HG02938 (cell line): ENCODE data around the gene COLEC12.

Experiments used
- ATAC-seq: cut with Tn5 transposase; IDR thresholded peaks from one replicate; pipeline ENCODE4 v1.9.1; 2021; ENCODE audit warnings: mild to moderate bottlenecking, moderate library complexity; ENCODE audit not compliant: unreplicated experiment

The COLEC12 gene

DNA sequence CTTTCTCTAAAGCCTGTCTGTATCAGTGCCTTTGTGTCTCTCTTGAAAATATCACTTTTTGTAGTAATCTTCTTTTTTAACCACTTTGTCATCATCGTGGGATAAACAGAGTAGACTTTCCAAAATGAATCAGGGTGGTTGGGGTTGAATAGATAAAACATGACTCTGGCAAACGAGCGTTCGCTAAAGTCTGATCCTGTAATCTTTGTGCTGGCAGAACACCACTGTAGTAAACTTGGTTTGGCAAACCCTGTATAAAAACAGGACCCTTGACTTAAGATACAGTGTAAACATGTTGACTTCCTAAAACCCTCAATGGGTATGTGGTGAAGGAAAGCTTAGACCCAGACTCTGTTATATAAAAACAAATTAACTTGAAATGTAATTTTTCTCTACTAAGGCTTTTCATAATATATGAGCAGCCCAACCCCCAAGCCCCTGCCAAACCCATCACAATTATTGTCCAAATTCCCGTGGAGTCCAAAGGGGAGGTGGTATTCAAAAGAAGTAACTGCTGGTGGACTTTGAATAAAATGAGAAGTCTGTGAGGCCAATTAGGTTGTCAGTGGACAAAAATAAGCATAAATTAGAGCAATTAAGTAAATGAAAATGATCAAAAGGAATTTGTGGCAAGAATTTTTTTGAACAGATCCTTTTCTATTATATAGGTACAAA is 52.2 kb downstream of the COLEC12 start:
- ATAC-seq: no peak

DNA sequence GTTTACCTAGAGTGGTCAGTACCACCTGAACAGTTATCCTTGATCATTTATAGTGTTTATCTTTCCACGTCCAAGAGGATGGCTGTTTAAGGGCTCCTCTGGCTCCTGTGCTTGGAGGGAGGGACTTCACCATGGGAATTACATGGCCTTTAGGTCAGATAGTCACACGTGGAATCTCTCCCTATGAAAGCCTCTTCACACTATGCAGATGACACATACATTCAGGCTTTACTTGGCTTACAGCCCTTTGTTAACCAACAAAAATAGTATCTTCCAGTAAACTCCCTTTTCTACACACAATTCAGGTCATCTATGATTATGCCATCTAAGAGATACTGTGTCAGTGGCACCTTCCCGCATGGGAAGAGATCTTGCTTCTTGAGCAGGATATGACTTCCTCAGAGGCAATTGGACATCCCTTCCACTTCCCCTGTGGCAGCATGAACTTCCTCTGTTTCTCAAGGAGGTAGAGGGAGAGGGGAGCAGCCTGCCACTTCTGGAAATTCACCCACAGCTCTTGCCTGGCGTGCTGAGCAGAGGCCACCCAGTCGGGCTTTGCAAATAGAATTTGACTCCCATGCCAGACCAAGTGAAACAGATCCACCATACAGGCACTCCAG is 53.5 kb downstream of the COLEC12 start:
- ATAC-seq: no peak

DNA sequence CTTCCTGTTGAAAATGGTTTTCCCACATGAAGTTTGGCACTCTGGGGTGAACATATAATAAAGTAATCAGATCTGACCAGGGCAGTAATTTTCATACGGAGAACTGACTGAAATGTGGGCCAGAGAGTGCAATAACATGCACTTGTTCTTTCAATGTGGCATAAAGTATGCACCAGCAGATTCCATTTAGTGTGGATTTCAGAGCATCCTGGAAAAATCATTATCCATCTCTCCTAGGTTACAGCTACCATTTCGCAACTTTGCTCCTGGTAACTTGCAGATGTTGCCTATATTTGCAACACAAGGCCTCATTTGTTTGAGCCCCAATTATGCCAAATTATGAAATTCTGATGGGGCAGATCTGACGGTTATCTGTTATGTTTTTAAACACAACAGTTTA is 55.4 kb downstream of the COLEC12 start:
- ATAC-seq: no peak

GRCh38 chr18:438571-438970 is 61.9 kb downstream of the COLEC12 start:
- no peak for ATAC-seq

GRCh38 chr18:435940-436339 is 64.6 kb downstream of the COLEC12 start:
- no peak for ATAC-seq

DNA sequence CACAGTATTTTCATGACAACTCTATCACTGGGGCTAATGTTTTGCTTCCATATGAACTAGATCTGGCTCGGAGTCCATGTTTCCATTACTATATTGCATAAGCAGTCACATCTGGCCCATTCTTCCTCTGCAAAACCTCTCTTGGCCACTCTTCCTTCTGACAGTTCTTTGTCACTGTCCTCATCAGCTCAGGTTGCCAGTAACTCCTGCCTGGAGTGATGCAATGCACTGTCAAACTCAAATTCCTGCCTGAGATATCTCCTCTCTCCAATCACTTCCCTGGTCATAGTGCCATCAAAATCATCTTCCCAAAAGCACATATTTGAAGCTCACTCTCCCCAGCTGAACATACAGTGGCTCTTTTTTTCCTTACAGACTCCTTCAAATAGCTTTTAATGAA is 66.1 kb downstream of the COLEC12 start:
- ATAC-seq: no peak

DNA sequence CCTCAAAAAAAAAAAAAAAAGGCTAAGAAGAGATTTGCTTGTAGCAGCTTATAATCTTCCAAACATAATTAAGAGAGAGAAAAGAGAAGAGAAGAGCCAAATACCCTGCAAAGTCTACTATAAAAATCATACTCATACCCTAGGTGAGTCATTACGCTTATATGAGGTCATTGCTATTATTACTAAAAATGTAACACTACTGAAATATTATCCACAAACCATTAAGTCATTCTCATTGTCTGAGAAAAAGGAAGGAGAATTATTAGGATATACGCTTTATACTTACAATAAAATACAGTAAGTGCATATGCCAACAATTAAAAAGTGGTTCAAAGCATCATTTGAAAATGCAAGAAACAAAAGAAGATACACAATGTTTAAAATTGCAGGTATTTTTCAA is 66.5 kb downstream of the COLEC12 start:
- no peak for ATAC-seq

DNA sequence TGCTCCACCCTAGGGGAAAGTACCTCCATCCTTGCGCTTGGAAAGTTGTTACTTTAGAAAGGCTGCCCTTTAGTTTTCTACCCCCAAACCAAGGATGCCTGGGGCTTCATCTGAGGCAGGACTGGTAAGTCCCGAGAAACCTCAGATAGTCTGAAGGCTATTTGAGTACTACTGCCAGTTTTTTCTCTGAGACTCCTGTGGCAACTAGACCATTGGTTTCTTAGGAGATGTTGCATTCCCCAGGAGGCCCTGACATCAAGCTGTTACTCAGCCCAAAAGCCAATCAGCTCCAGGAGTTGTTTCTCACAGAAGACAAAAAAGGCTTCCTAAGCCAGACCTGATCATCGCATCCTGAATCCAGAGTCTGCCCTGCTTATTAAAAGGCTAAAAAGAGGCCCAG is 67.2 kb downstream of the COLEC12 start:
- ATAC-seq: no peak

GRCh38 chr18:432791-433190 is 67.7 kb downstream of the COLEC12 start:
- ATAC-seq: no peak

GRCh38 chr18:429030-429429 is 71.5 kb downstream of the COLEC12 start:
- no peak for ATAC-seq

- ATAC-seq: no peak
These were observed 73.5 kb downstream of the COLEC12 start for GRCh38 chr18:427005-427404.

- no peak for ATAC-seq
These were observed 75.3 kb downstream of the COLEC12 start for GRCh38 chr18:425106-425745.

- no peak for ATAC-seq
These were observed 75.8 kb downstream of the COLEC12 start for GRCh38 chr18:424668-425067.

DNA sequence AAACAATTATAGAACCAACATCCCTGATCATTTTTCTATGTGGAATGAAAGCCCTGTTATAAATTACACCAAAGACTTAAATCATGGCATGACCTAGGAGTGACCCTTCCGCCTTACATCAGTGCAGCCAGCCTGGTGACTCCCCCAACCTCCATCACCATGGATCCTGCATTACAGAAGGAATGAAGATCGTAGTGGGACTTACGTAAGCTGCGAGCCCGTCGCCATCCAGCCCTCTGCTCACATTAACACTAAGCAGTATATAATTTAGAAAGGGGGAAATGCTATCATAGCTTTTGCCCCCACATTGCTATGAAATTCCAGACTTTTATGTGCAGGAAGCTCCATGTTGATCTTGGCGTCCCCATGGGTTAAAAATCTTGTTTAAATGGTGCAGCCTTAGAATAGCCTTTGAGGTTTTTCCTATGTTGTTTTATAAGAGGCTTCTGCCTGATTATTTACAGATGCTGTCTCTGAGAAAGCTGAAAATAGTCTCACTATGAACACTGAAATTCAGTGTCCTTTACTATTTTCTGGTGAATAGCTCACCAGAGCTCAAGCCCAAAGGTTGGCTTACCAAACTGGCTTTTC is 76.3 kb downstream of the COLEC12 start:
- no peak for ATAC-seq

- ATAC-seq: no peak
These were observed 77.5 kb downstream of the COLEC12 start for GRCh38 chr18:422966-423365.

GRCh38 chr18:421247-422155 is 79.0 kb downstream of the COLEC12 start:
- ATAC-seq: no peak

DNA sequence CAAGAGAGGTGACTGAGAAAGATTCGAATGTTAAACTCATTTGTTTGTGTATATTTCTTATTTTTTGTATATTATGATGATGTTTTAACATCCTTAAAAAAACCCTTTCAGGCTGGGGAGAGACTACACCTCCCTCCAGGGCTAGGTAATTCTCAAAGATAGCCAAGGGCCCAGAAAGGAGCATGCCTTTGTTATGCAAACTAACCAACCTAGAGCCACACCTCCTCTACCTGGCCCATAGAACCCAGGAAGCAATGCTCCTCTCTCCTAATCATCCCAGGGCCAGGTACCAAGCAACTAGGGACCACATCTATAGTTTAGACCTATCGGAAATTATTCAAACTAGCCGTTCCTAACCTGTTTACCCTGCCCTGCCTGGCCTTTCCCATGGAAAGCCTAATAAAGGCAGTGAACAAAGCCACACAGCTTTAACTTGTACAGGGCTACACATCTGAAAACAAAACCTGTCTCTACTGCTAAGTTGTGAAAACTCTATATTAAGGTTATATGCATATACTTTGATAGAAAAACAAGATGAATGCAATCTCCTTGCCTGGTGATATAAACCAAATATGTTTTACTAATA is 79.7 kb downstream of the COLEC12 start:
- no peak for ATAC-seq

- no peak for ATAC-seq
These were observed 80.8 kb downstream of the COLEC12 start for GRCh38 chr18:419541-420175.

GRCh38 chr18:417495-417894 is 83.0 kb downstream of the COLEC12 start:
- ATAC-seq: no peak

GRCh38 chr18:416930-417329 is 83.6 kb downstream of the COLEC12 start:
- no peak for ATAC-seq
